Keratinocyte (primary cell): ENCODE measurements around the gene CELF2. TPM values are rescaled to one million over a fixed set of nuclear protein-coding genes. Genes with fewer than 3 reads are reported as not detected.

ENCODE experiments used
- DNase-seq: peaks from one replicate; pipeline ENCODE4 v3.0.0-alpha.2; 2011; ENCODE audit warnings: low read depth, missing footprints, low spot score
- FAIRE-seq: peaks from 2 replicates; lab custom pipeline; 2011; peaks lifted over from hg19 to GRCh38; lab: Jason Lieb, UNC
- H2AFZ ChIP-seq: 2 replicates; pipeline ENCODE4 v1.6.0; 2012; ENCODE audit warnings: low read length, control low read depth, inconsistent platforms; ENCODE audit not compliant: control insufficient read depth
- H3K27ac ChIP-seq: 2 replicates; pipeline ENCODE4 v1.5.1; 2011; ENCODE audit warnings: low read length; ENCODE audit not compliant: control insufficient read depth, insufficient read depth
- H3K27me3 ChIP-seq: 3 replicates; pipeline ENCODE4 v1.6.0; 2011; ENCODE audit warnings: low read length; ENCODE audit not compliant: control insufficient read depth, insufficient read depth; ENCODE audit errors: extremely low read depth
- H3K36me3 ChIP-seq, 2 experiments: 2 replicates in 1 of 2; 3 replicates in 1 of 2; pipeline ENCODE4 v1.5.1; 2011; ENCODE audit warnings: low read length in 2 of 2, mild to moderate bottlenecking in 1 of 2; ENCODE audit not compliant: control insufficient read depth in 2 of 2, insufficient read depth in 2 of 2; ENCODE audit errors: extremely low read depth in 1 of 2
- H3K4me1 ChIP-seq: 3 replicates; pipeline ENCODE4 v1.5.1; 2011; ENCODE audit warnings: low read length; ENCODE audit not compliant: control insufficient read depth, insufficient read depth; ENCODE audit errors: extremely low read depth
- H3K4me2 ChIP-seq: 3 replicates; pipeline ENCODE4 v1.6.0; 2011; ENCODE audit warnings: low read depth, low read length; ENCODE audit not compliant: control insufficient read depth, insufficient read depth; ENCODE audit errors: extremely low read depth
- H3K4me3 ChIP-seq, 3 experiments: fragments of 200-600 bp in 1 of 3; sonication (generic) in 1 of 3; 2 replicates in 2 of 3; 3 replicates in 1 of 3; pipeline ENCODE4 v1.5.1; 2011 to 2016; ENCODE audit warnings: low read length in 3 of 3, mild to moderate bottlenecking in 3 of 3, control low read depth in 2 of 3, inconsistent platforms in 1 of 3, low read depth in 1 of 3, mixed read lengths in 1 of 3, mixed run types in 1 of 3, moderate library complexity in 1 of 3; ENCODE audit not compliant: control insufficient read depth in 2 of 3, insufficient read depth in 2 of 3; ENCODE audit errors: extremely low read depth in 1 of 3
- H3K79me2 ChIP-seq: 2 replicates; pipeline ENCODE4 v1.6.0; 2012; ENCODE audit warnings: low read length; ENCODE audit not compliant: control insufficient read depth, insufficient read depth
- H3K9ac ChIP-seq: 3 replicates; pipeline ENCODE4 v1.6.0; 2011; ENCODE audit warnings: low read length; ENCODE audit not compliant: control insufficient read depth, insufficient read depth; ENCODE audit errors: extremely low read depth
- H3K9me1 ChIP-seq: 3 replicates; pipeline ENCODE4 v1.6.0; 2011; ENCODE audit warnings: low read length; ENCODE audit not compliant: control insufficient read depth, insufficient read depth; ENCODE audit errors: extremely low read depth
- H3K9me3 ChIP-seq: 2 replicates; pipeline ENCODE4 v1.5.1; 2012; ENCODE audit warnings: low read depth, low read length; ENCODE audit not compliant: control insufficient read depth
- H4K20me1 ChIP-seq: 3 replicates; pipeline ENCODE4 v1.6.0; 2011; ENCODE audit warnings: low read length; ENCODE audit not compliant: control insufficient read depth, insufficient read depth; ENCODE audit errors: extremely low read depth
- EZH2 ChIP-seq: IDR thresholded peaks from one replicate; pipeline ENCODE4 v1.6.1; 2012; ENCODE audit warnings: inconsistent platforms, mild to moderate bottlenecking, low read length, moderate library complexity
- dilution Hi-C: fragments of 300-500 bp; cut with MboI; formaldehyde crosslinking; loops from one replicate; pipeline ENCODE4 v1.7.0; 2020; ENCODE audit warnings: low sequenced_read_pairs; ENCODE audit not compliant: extremely low pct_ligation_motif_present
- polyA plus RNA-seq, 5 experiments: library from polyadenylated mRNA; depleted of rRNA in 3 of 5; stranded (reverse) in 3 of 5; stranded (forward) in 1 of 5; unstranded in 1 of 5; fragments of >200 nt; gene quantifications; 1 replicate in 1 of 5; 2 replicates in 3 of 5; 3 replicates in 1 of 5; pipeline versions ENCODE4 v1.2.1 to v1.2.3, GENCODE V29; 2011 to 2012; ENCODE audit warnings: missing spikeins in 2 of 5, low read depth in 1 of 5, low replicate concordance in 1 of 5
- TF ChIP-seq, protein P1 (sequence below), 3 experiments: IDR thresholded peaks in 1 of 3; conservative IDR thresholded peaks in 1 of 3; optimal IDR thresholded peaks in 1 of 3; 2 replicates in 2 of 3; 3 replicates in 1 of 3; pipeline versions ENCODE3 to v1.5.1; 2011; ENCODE audit warnings: low read length in 3 of 3, mild to moderate bottlenecking in 3 of 3, moderate library complexity in 2 of 3, control low read depth in 1 of 3, inconsistent platforms in 1 of 3; ENCODE audit not compliant: insufficient read depth in 2 of 3; ENCODE audit errors: extremely low read depth in 1 of 3

Gene CELF2
- polyA plus RNA-seq, 1 donor (not counting 4 experiments of a cell fraction or from before 2014, with no cell fraction given) = 9.8 TPM

DNA sequence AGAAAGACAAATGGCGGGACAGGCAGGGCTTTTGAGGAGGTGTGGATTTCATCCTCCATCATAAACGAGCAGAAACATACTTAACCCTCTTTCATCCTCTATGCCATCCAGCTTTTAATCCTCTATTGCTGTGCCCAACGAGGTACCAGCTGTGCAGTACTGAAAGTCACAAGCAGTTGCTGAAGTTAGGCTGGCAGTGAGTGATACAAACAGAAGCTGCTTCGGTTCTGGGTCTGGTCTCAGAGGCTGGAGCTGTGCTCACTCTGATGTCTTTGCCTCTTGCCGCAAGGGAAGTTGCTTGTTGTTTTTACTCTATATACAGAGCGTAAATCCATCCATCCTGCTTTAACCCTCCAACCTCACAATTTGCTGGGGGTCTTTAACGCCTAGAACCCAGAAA, 235.2 kb downstream of the CELF2 start:
- Histone ChIP-seq H3K27me3 (no peaks in the 10 kb centered on the region), H3K79me2 (no peaks in the 10 kb centered on the region), H3K9ac (no peak overlapping the region), H3K36me3 (no peaks in the 10 kb centered on the region), H3K9me3 (no peaks in the 10 kb centered on the region), H3K4me2 (no peak overlapping the region), H3K4me3 (no peak overlapping the region), H3K27ac (no peak overlapping the region), H4K20me1 (no peaks in the 10 kb centered on the region), H3K4me1 (no peaks in the 10 kb centered on the region), H3K9me1 (no peaks in the 10 kb centered on the region), H2AFZ (no peak overlapping the region)
- TF ChIP-seq, protein P1, sequence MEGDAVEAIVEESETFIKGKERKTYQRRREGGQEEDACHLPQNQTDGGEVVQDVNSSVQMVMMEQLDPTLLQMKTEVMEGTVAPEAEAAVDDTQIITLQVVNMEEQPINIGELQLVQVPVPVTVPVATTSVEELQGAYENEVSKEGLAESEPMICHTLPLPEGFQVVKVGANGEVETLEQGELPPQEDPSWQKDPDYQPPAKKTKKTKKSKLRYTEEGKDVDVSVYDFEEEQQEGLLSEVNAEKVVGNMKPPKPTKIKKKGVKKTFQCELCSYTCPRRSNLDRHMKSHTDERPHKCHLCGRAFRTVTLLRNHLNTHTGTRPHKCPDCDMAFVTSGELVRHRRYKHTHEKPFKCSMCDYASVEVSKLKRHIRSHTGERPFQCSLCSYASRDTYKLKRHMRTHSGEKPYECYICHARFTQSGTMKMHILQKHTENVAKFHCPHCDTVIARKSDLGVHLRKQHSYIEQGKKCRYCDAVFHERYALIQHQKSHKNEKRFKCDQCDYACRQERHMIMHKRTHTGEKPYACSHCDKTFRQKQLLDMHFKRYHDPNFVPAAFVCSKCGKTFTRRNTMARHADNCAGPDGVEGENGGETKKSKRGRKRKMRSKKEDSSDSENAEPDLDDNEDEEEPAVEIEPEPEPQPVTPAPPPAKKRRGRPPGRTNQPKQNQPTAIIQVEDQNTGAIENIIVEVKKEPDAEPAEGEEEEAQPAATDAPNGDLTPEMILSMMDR (optimal IDR thresholded peaks at IDR 0.05 in 1 of 3, IDR thresholded peaks at IDR 0.05 in 1 of 3, conservative IDR thresholded peaks at IDR 0.05 in 1 of 3; ENCODE audit: extremely low read depth in 1 of 3, insufficient read depth in 2 of 3, low read length in 3 of 3) = no peak
- TF ChIP-seq EZH2 = no peak
- DNase-seq (no peak), FAIRE-seq (no peak)
- dilution Hi-C loops = no loop called here

- Histone ChIP-seq H2AFZ (no peak overlapping the region), H3K27me3 (no peaks in the 10 kb centered on the region), H3K9me3 (no peaks in the 10 kb centered on the region), H3K9me1 (no peaks in the 10 kb centered on the region), H4K20me1 (no peaks in the 10 kb centered on the region), H3K4me1 (no peaks in the 10 kb centered on the region), H3K27ac (no peak overlapping the region), H3K36me3 (no peaks in the 10 kb centered on the region), H3K9ac (no peak overlapping the region), H3K4me2 (no peak overlapping the region), H3K79me2 (no peaks in the 10 kb centered on the region), H3K4me3 (no peak overlapping the region)
- no peak for FAIRE-seq
- TF ChIP-seq, protein P1 (optimal IDR thresholded peaks at IDR 0.05 in 1 of 3, IDR thresholded peaks at IDR 0.05 in 1 of 3, conservative IDR thresholded peaks at IDR 0.05 in 1 of 3; ENCODE audit: extremely low read depth in 1 of 3, insufficient read depth in 2 of 3, low read length in 3 of 3) = no peak
- no peak for TF ChIP-seq EZH2
- dilution Hi-C loops = no loop called here
- DNase-seq = no peak
Observed at GRCh38 chr10:11253385-11254002, 235.8 kb downstream of the CELF2 start.
